Right cardiac atrium (tissue), 5 donors: ENCODE results near the gene CNR2. TPM values are rescaled to one million over a fixed set of nuclear protein-coding genes. Genes with fewer than 3 reads are reported as not detected.
A peak's percentile ranks its signal among the peaks of the same experiment; 100 is the strongest.

Experiments used
- ATAC-seq, 2 donors: fragments of 200-7000 bp; cut with Tn5 transposase; one replicate each; pipeline versions ENCODE4 v1.8.0 to v1.9.1; 2020; ENCODE audit warnings: moderate library complexity in 2 of 2, mild to moderate bottlenecking in 1 of 2
- DNase-seq, 3 donors: peaks; one replicate each; pipeline ENCODE4 v3.0.0-alpha.2; 2020
- H3K27ac ChIP-seq: one replicate; pipeline ENCODE4 v1.5.1; 2013; ENCODE audit warnings: mild to moderate bottlenecking, low read length, control low read depth, moderate library complexity
- H3K27me3 ChIP-seq: one replicate; pipeline ENCODE4 v1.6.1; 2013; ENCODE audit not compliant: control insufficient read depth, insufficient read depth
- H3K4me1 ChIP-seq: one replicate; pipeline ENCODE4 v1.6.1; 2013; ENCODE audit warnings: low read length; ENCODE audit not compliant: control insufficient read depth, insufficient read depth
- H3K4me3 ChIP-seq: one replicate; pipeline ENCODE4 v1.5.1; 2013; ENCODE audit warnings: low read length, control low read depth
- H3K9me3 ChIP-seq: one replicate; pipeline ENCODE4 v1.6.1; 2013; ENCODE audit warnings: low read length; ENCODE audit not compliant: control insufficient read depth
- WGBS: extraction: QIAGEN DNeasy Blood & Tissue Kit; methylation state at CpG from one replicate; pipeline ENCODE4 v1.1.7; 2013; 5-methylcytosine and 5-hydroxymethylcytosine counted together
- intact Hi-C, 4 donors: fragments of 100-400 bp; cut with DNase I; formaldehyde crosslinking; loops; one replicate each; pipeline versions ENCODE4 v1.11.0 to v1.14.0; 2022 to 2023
- polyA plus RNA-seq: library from polyadenylated mRNA; stranded (reverse); fragments of 200-250 nt; gene quantifications from one replicate; pipeline ENCODE4 v1.2.3, GENCODE V29; 2013
- total RNA-seq, 4 donors: library from RNA; stranded (reverse); fragmentation: NEBNext Ultra II Directional; extraction: Animal tissue kit (Norgen Biotek cat#: 25700); gene quantifications; one replicate each; pipeline ENCODE4 v1.2.1, GENCODE V29; 2021
- donor health status: healthy with polysubstance abuse.
- donor health status: DM: no; HTN: yes; CAD: no.
- donor health status: DM: no; HTN: no; CAD: no.
- donor health status: DM: no; HTN: yes; CAD: no; lungs with severe emphysema.
- donor health status: DM: yes; HTN: yes; CAD: no.

The CNR2 gene
- total and polyA plus RNA-seq, 5 donors: not detected

GRCh38 chr1:23931491-23931880 is 18.3 kb upstream of the CNR2 start:
- no peaks in the 10 kb centered on the region for H3K27me3 ChIP-seq
- H3K4me3 ChIP-seq: no peak overlapping the region
- 77% methylated on average over 1 of the region's 1 CpG for WGBS
- no peaks in the 10 kb centered on the region for H3K9me3 ChIP-seq
- intact Hi-C loops: no loop called here
- ATAC-seq (no peak), DNase-seq (no peak)
- H3K27ac ChIP-seq: no peak overlapping the region
- no peaks in the 10 kb centered on the region for H3K4me1 ChIP-seq

GRCh38 chr1:23930861-23931490 is 17.8 kb upstream of the CNR2 start:
- Histone ChIP-seq H3K9me3 (no peaks in the 10 kb centered on the region), H3K27ac (no peak overlapping the region), H3K4me1 (no peaks in the 10 kb centered on the region), H3K27me3 (no peaks in the 10 kb centered on the region), H3K4me3 (no peak overlapping the region)
- DNase-seq (no peak), ATAC-seq (no peak)
- WGBS: 49% methylated on average over 11 of the region's 11 CpGs
- intact Hi-C loops: no loop called here

- DNase-seq: no peak
- Histone ChIP-seq H3K27ac (no peak overlapping the region), H3K4me1 (no peaks in the 10 kb centered on the region), H3K4me3 (no peak overlapping the region), H3K27me3 (no peaks in the 10 kb centered on the region), H3K9me3 (no peaks in the 10 kb centered on the region)
- WGBS: 84% methylated on average over 5 of the region's 5 CpGs
- ATAC-seq: no peak
- intact Hi-C loops: no loop called here
These were observed 17.1 kb upstream of the CNR2 start for GRCh38 chr1:23930270-23930669.

GRCh38 chr1:23928789-23929188 is 15.6 kb upstream of the CNR2 start:
- DNase-seq: no peak
- WGBS: 70% methylated on average over 4 of the region's 4 CpGs

GRCh38 chr1:23927097-23927496 is 13.9 kb upstream of the CNR2 start:
- intact Hi-C loops: no loop called here
- Histone ChIP-seq H3K4me3 (no peak overlapping the region), H3K4me1 (no peaks in the 10 kb centered on the region), H3K27me3 (no peaks in the 10 kb centered on the region), H3K9me3 (no peaks in the 10 kb centered on the region), H3K27ac (no peak overlapping the region)
- WGBS: 68% methylated on average over 1 of the region's 1 CpG
- no peak for DNase-seq
- ATAC-seq: no peak

More at GRCh38 chr1:23928789-23929188, 15.6 kb upstream of the CNR2 start:
- no peaks in the 10 kb centered on the region for H3K4me1 ChIP-seq
- no peak for ATAC-seq
- no peak overlapping the region for H3K4me3 ChIP-seq
- no peaks in the 10 kb centered on the region for H3K9me3 ChIP-seq
- intact Hi-C loops: no loop called here
- H3K27ac ChIP-seq: no peak overlapping the region
- no peaks in the 10 kb centered on the region for H3K27me3 ChIP-seq

- DNase-seq: no peak
- Histone ChIP-seq H3K27ac (no peak overlapping the region), H3K4me3 (no peak overlapping the region), H3K27me3 (no peaks in the 10 kb centered on the region), H3K4me1 (no peaks in the 10 kb centered on the region), H3K9me3 (no peaks in the 10 kb centered on the region)
- WGBS: 90% methylated on average over 3 of the region's 3 CpGs
- intact Hi-C loops: no loop called here
- no peak for ATAC-seq
These were observed 12.1 kb upstream of the CNR2 start for GRCh38 chr1:23925279-23925678.

- Histone ChIP-seq H3K9me3 (no peaks in the 10 kb centered on the region), H3K27me3 (no peaks in the 10 kb centered on the region), H3K4me1 (no peaks in the 10 kb centered on the region), H3K27ac (no peak overlapping the region), H3K4me3 (no peak overlapping the region)
- ATAC-seq (no peak), DNase-seq (no peak)
- 93% methylated on average over 11 of the region's 11 CpGs for WGBS
- intact Hi-C loops: no loop called here
These were observed 11.4 kb upstream of the CNR2 start for GRCh38 chr1:23924601-23925000.

GRCh38 chr1:23923592-23924499 is 10.7 kb upstream of the CNR2 start:
- intact Hi-C loops: no loop called here
- peak; percentile 11 to 25 for ATAC-seq
- DNase-seq: peak; percentile 43 to 79 (median 63)
- Histone ChIP-seq H3K4me1 (no peaks in the 10 kb centered on the region), H3K9me3 (no peaks in the 10 kb centered on the region), H3K4me3 (no peak overlapping the region), H3K27ac (no peak overlapping the region), H3K27me3 (no peaks in the 10 kb centered on the region)
- WGBS: 23% methylated on average over 8 of the region's 8 CpGs

- DNase-seq: no peak
- H3K27me3 ChIP-seq: no peaks in the 10 kb centered on the region
- no peaks in the 10 kb centered on the region for H3K9me3 ChIP-seq
- ATAC-seq: no peak
- H3K27ac ChIP-seq: no peak overlapping the region
- H3K4me1 ChIP-seq: no peaks in the 10 kb centered on the region
- H3K4me3 ChIP-seq: no peak overlapping the region
- intact Hi-C loops: no loop called here
- 58% methylated on average over 8 of the region's 8 CpGs for WGBS
These were observed 9.3 kb upstream of the CNR2 start for GRCh38 chr1:23922321-23922943.

- 42% methylated on average over 12 of the region's 12 CpGs for WGBS
These were observed 3.3 kb upstream of the CNR2 start for GRCh38 chr1:23916209-23917131.

More at GRCh38 chr1:23916209-23917131, 3.3 kb upstream of the CNR2 start:
- intact Hi-C loops: loop anchor here in 2 of 4 donors (10.0 kb wide), 1 partner anchor 142 kb away; the partner anchor contains the start of gene PITHD1 (in 2 of the 2)
- H3K4me3 ChIP-seq: no peak overlapping the region
- H3K27ac ChIP-seq: no peak overlapping the region
- ATAC-seq (peak; percentile 82 to 86), DNase-seq (peak; percentile 57 to 79 (median 72))
- H3K4me1 ChIP-seq: no peaks in the 10 kb centered on the region
- no peaks in the 10 kb centered on the region for H3K9me3 ChIP-seq
- no peaks in the 10 kb centered on the region for H3K27me3 ChIP-seq
